ENCODE data around the gene LRPAP1. TPM values are rescaled to one million over a fixed set of nuclear protein-coding genes. Genes with fewer than 3 reads are reported as not detected.

The LRPAP1 gene
- total RNA-seq, 1 experiment from 2014 or later = 110 TPM

DNA sequence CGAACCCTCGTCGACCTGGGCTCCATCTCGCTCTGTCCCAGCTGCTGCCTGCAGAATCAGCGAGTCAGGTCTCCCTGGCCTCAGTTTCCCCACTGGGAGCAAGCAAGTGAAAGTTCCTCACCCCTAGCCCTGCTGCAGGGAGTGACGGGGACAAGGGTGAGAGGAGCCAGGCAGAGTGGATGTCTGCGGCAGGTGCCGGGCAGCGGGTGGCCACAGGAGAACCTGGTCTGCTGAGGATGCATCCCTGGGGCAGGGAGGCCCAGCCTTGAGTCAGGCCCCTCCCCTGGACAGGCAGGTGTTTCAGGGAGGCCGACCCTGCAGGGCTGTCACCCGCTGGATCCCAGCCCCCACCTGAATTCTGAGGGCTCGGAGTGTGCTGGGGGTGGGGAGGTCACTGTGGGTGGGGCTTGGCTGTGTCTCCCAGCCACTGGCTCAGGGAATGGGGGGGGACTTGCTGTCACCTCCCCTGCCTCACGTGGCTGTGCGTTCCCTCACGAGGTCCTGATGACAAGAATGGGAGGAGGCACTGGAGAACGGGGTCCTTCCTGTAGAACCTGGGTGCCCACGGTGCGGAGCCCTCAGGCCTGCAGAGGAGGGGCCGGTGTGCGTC lies 33.2 kb downstream of the LRPAP1 start:
- intact Hi-C loops (cut with micrococcal nuclease; ENCODE audit: unreplicated experiment) (no loop called here), in situ Hi-C loops (cut with HindIII; ENCODE audit: low pct_unique_long_range_greater_than_20kb, low sequenced_read_pairs) (no loop called here)
- no peaks in the 10 kb centered on the region for H3K36me3 ChIP-seq (ENCODE audit: control insufficient read depth, insufficient read depth, low read length)
- ChIA-PET CTCF (no interaction called here), POLR2A (no interaction called here)
- DNase-seq (ENCODE audit: low read depth, low spot score) (no peak), ATAC-seq (no peak)
- H3K27me3 ChIP-seq (ENCODE audit: control insufficient read depth, insufficient read depth, low read length) = no peaks in the 10 kb centered on the region
- H3K4me3 ChIP-seq (ENCODE audit: low read depth in 2 of 2, low read length in 2 of 2) = no peak overlapping the region
- TF ChIP-seq POLR2AphosphoS5 (IDR thresholded peaks at IDR 0.05; ENCODE audit: low read depth, low read length) (no peak), CTCF (IDR thresholded peaks at IDR 0.05) (no peak), REST (IDR thresholded peaks at IDR 0.05; ENCODE audit: insufficient read depth in 1 of 2, low read depth in 2 of 2, low read length in 1 of 2) (no peak), SIN3A (IDR thresholded peaks at IDR 0.05; ENCODE audit: borderline replicate concordance, insufficient read depth, low read depth, low read length) (no peak), TCF7L2 (IDR thresholded peaks at IDR 0.05; ENCODE audit: low read depth, low read length) (no peak)
- H3K27ac ChIP-seq (ENCODE audit: low read length) = no peak overlapping the region
- H3K4me1 ChIP-seq (ENCODE audit: control insufficient read depth, insufficient read depth, low read length) = no peaks in the 10 kb centered on the region
- no peaks in the 10 kb centered on the region for H3K9me3 ChIP-seq (ENCODE audit: control insufficient read depth, insufficient read depth, low read depth, low read length)
- no TSS peak for BruUV-seq (replicated peaks)

GRCh38 chr4:3498407-3498806 lies 33.8 kb downstream of the LRPAP1 start:
- POLR2A ChIA-PET = no interaction called here
- no peak for DNase-seq (ENCODE audit: low read depth, low spot score)
- no peak for TF ChIP-seq CTCF (IDR thresholded peaks at IDR 0.05)
- no peak for TF ChIP-seq REST (IDR thresholded peaks at IDR 0.05; ENCODE audit: insufficient read depth in 1 of 2, low read depth in 2 of 2, low read length in 1 of 2)
- no peak for TF ChIP-seq SIN3A (IDR thresholded peaks at IDR 0.05; ENCODE audit: borderline replicate concordance, insufficient read depth, low read depth, low read length)
- TF ChIP-seq POLR2AphosphoS5 (IDR thresholded peaks at IDR 0.05; ENCODE audit: low read depth, low read length) = no peak
- TF ChIP-seq TCF7L2 (IDR thresholded peaks at IDR 0.05; ENCODE audit: low read depth, low read length) = no peak
- intact Hi-C loops (cut with micrococcal nuclease; ENCODE audit: unreplicated experiment) (no loop called here), in situ Hi-C loops (cut with HindIII; ENCODE audit: low pct_unique_long_range_greater_than_20kb, low sequenced_read_pairs) (no loop called here)
- Histone ChIP-seq H3K9me3 (ENCODE audit: control insufficient read depth, insufficient read depth, low read depth, low read length) (no peaks in the 10 kb centered on the region), H3K27me3 (ENCODE audit: control insufficient read depth, insufficient read depth, low read length) (no peaks in the 10 kb centered on the region), H3K4me3 (ENCODE audit: low read depth in 2 of 2, low read length in 2 of 2) (no peak overlapping the region), H3K36me3 (ENCODE audit: control insufficient read depth, insufficient read depth, low read length) (no peaks in the 10 kb centered on the region), H3K4me1 (ENCODE audit: control insufficient read depth, insufficient read depth, low read length) (no peaks in the 10 kb centered on the region), H3K27ac (ENCODE audit: low read length) (no peak overlapping the region)
- BruUV-seq (replicated peaks) = no TSS peak
- ATAC-seq = no peak
- CTCF ChIA-PET = no interaction called here

Data from Panc1 (cell line).